ENCODE results near the gene VASP. TPM values are rescaled to one million over a fixed set of nuclear protein-coding genes. Genes with fewer than 3 reads are reported as not detected.

VASP gene
- total and polyA plus RNA-seq, 7 donors = 13.5 to 76.3 (median 22.7) TPM

- H3K4me3 ChIP-seq = peak overlapping the region; percentile 66
- H3K27ac ChIP-seq = peak overlapping the region; percentile 92
- H3K36me3 ChIP-seq (ENCODE audit: insufficient read depth in 1 of 2, low read depth in 1 of 2) = no peaks in the 10 kb centered on the region
- no peaks in the 10 kb centered on the region for H3K27me3 ChIP-seq (ENCODE audit: insufficient read depth in 3 of 3, low read length in 2 of 3)
- intact Hi-C loops (cut with DNase I) = loop anchor here (1.0 to 2.0 kb wide), 2 partner anchors 39 to 40 kb away; no protein-coding TSS in a partner anchor
- no peaks in the 10 kb centered on the region for H3K9me3 ChIP-seq
- peak; percentile 79 to 90 for DNase-seq
- 0% methylated on average over 39 of the region's 39 CpGs for WGBS, 3 donors
- ATAC-seq = peak; percentile 90 to 92 (median 90)
- TF ChIP-seq CTCF (IDR thresholded peaks at IDR 0.05) = peak; percentile 95
- peaks cover 9% of the 10 kb centered on the region for H3K4me1 ChIP-seq
Observed at GRCh38 chr19:45478454-45479238, 28.6 kb upstream of the VASP start.

DNA sequence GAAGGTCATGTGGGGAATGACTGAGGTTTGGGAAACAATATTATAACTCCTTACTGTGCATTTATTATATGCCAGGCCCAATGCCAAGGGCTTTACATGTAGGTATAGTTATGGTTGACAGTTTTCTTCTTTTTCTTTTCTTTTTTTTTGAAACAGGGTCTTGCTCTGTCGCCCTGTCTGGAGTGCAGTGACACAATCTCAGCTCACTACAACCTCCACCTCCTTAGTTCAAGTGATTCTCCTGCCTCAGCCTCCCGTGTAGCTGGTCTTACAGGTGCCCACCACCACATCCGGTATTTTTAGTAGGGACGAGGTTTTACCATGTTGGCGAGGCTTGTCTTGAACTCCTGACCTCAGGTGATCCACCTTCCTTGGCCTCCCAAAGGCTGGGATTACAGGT is 24.2 kb upstream of the VASP start:
- ATAC-seq (no peak), DNase-seq (no peak)
- no peaks in the 10 kb centered on the region for H3K9me3 ChIP-seq
- peaks cover 2% of the 10 kb centered on the region for H3K4me1 ChIP-seq
- H3K4me3 ChIP-seq = no peak overlapping the region
- TF ChIP-seq CTCF (IDR thresholded peaks at IDR 0.05) = no peak
- H3K27me3 ChIP-seq (ENCODE audit: insufficient read depth in 3 of 3, low read length in 2 of 3) = no peaks in the 10 kb centered on the region
- intact Hi-C loops (cut with DNase I) = no loop called here
- WGBS, 3 donors = 90 to 92% (median 91%) methylated on average over 5 of the region's 5 CpGs
- H3K27ac ChIP-seq = no peak overlapping the region
- peaks cover 0 to 22% of the 10 kb centered on the region in 2 donors for H3K36me3 ChIP-seq (ENCODE audit: insufficient read depth in 1 of 2, low read depth in 1 of 2)

DNA sequence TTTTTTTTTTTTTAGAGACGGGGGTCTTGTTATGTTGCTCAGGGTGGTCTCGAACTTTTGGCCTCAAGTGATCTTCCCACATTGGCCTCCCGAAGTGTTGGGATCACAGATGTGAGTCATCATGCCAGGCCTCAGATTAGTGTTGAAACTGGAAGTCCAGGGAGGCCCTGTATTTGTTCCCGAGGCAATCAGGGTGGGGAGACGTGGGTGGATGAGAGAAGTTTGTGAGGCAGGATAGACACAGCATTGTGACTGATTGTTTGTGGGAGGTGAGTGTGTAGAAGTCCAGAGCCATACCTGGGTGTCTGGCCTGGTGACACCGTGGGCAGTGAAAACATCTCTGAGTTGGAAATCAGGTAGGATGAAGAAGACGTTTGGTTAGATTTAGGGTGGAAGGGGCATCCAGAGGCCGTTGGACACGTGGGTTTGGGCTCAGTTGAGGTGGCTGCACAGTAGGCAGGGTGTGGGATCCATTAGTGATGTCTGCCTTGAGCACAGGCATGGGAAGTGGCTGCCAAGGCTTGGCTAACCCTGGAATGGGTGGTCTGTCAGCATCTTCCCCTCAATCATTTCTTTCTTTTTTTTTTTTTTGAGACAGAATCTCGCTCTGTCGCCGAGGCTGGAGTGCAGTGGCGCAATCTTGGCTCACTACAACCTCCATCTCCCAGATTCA is 22.9 kb upstream of the VASP start:
- H3K9me3 ChIP-seq = no peaks in the 10 kb centered on the region
- H3K4me3 ChIP-seq = no peak overlapping the region
- 64 to 84% (median 67%) methylated on average over 13 of the region's 13 CpGs for WGBS, 3 donors
- H3K36me3 ChIP-seq (ENCODE audit: insufficient read depth in 1 of 2, low read depth in 1 of 2) = peaks cover 0 to 30% of the 10 kb centered on the region in 2 donors
- no peak for ATAC-seq
- no peak overlapping the region for H3K27ac ChIP-seq
- H3K4me1 ChIP-seq = no peaks in the 10 kb centered on the region
- no peak for DNase-seq
- no peaks in the 10 kb centered on the region for H3K27me3 ChIP-seq (ENCODE audit: insufficient read depth in 3 of 3, low read length in 2 of 3)
- intact Hi-C loops (cut with DNase I) = no loop called here
- no peak for TF ChIP-seq CTCF (IDR thresholded peaks at IDR 0.05)

- ATAC-seq (peak; percentile 93 to 96 (median 94)), DNase-seq (peak; percentile 98 to 99)
- Histone ChIP-seq H3K4me3 (peak overlapping the region; percentile 73), H3K27me3 (ENCODE audit: insufficient read depth in 3 of 3, low read length in 2 of 3) (no peaks in the 10 kb centered on the region), H3K4me1 (no peaks in the 10 kb centered on the region), H3K36me3 (ENCODE audit: insufficient read depth in 1 of 2, low read depth in 1 of 2) (peaks cover 0 to 30% of the 10 kb centered on the region in 2 donors), H3K27ac (peak overlapping the region; percentile 77), H3K9me3 (no peaks in the 10 kb centered on the region)
- WGBS, 3 donors = 1 to 2% (median 1%) methylated on average over 33 to 35 of the region's 35 CpGs
- peak; percentile 74 for TF ChIP-seq CTCF (IDR thresholded peaks at IDR 0.05)
- intact Hi-C loops (cut with DNase I) = no loop called here
Observed at GRCh38 chr19:45485305-45486077, 21.8 kb upstream of the VASP start.

Measured in psoas muscle (tissue), 8 donors.